Ovary (tissue), 9 donors: Measurements from ENCODE around the gene TTC21A. TPM values are rescaled to one million over a fixed set of nuclear protein-coding genes. Genes with fewer than 3 reads are reported as not detected.

Experiments used
- DNase-seq, 5 donors: peaks; one replicate each; pipeline ENCODE4 v3.0.0-alpha.2; 2019 to 2020
- H3K27ac ChIP-seq, 2 donors: fragments of 200-600 bp; one replicate each; pipeline versions ENCODE4 v1.5.1 to v1.8.0; 2019 to 2022
- H3K27me3 ChIP-seq: fragments of 200-600 bp; one replicate; pipeline ENCODE4 v1.8.0; 2022
- H3K36me3 ChIP-seq: fragments of 200-600 bp; sonication (generic); one replicate; pipeline ENCODE4 v1.5.1; 2019
- H3K4me1 ChIP-seq: one replicate; pipeline ENCODE4 v1.8.1; 2013; ENCODE audit warnings: mild to moderate bottlenecking, moderate library complexity; ENCODE audit not compliant: insufficient read depth
- H3K4me3 ChIP-seq: fragments of 200-600 bp; sonication (generic); one replicate; pipeline ENCODE4 v1.5.1; 2017
- H3K9me3 ChIP-seq, 2 donors: fragments of 200-600 bp in 1 of 2; sonication (generic) in 1 of 2; one replicate each; pipeline versions ENCODE4 v1.5.1 to v1.8.1; 2013 to 2019; ENCODE audit warnings: mild to moderate bottlenecking in 1 of 2, moderate library complexity in 1 of 2
- EP300 ChIP-seq: sonication (generic); formaldehyde crosslinking; IDR thresholded peaks from one replicate; pipeline ENCODE4 v1.6.1; 2017; ENCODE audit warnings: antibody characterized with exemption
- POLR2A ChIP-seq: fragments of 450-650 bp; IDR thresholded peaks from one replicate; pipeline ENCODE4 v1.6.1; 2017; ENCODE audit warnings: antibody characterized with exemption, mild to moderate bottlenecking, moderate library complexity
- WGBS, 3 donors: extraction: QIAGEN DNeasy Blood & Tissue Kit in 1 of 3; methylation state at CpG; one replicate each; pipeline versions ENCODE4 v1.1.5 to v1.1.7; 2013 to 2017; 5-methylcytosine and 5-hydroxymethylcytosine counted together
- intact Hi-C, 4 donors: fragments of 100-400 bp; cut with DNase I; formaldehyde crosslinking; loops; one replicate each; pipeline versions ENCODE4 v1.11.0 to v1.15.1; 2022 to 2023
- polyA plus RNA-seq, 2 donors: library from polyadenylated mRNA; stranded (reverse); fragments of 200-250 nt in 1 of 2; fragments of 350-450 nt in 1 of 2; fragmentation: Illumina TruSeq in 1 of 2; extraction: RNeasy Lipid Tissue Mini Kit (QIAGEN cat#74804) in 1 of 2; gene quantifications; one replicate each; pipeline ENCODE4 v1.2.3, GENCODE V29; 2013 to 2014
- total RNA-seq, 7 donors: library from RNA; depleted of rRNA in 2 of 7; stranded (reverse); fragments of >200 nt in 2 of 7; fragmentation: NEBNext Ultra II Directional in 3 of 7; extraction: Animal tissue kit (Norgen Biotek cat#: 25700) in 3 of 7; gene quantifications; one replicate each; pipeline versions ENCODE4 v1.1.0 to v1.2.4, GENCODE V29; 2016 to 2023
- TF ChIP-seq, protein P1 (sequence below), 3 donors: fragments of 450-650 bp in 2 of 3; fragments of 200-600 bp in 1 of 3; IDR thresholded peaks; one replicate each; pipeline versions ENCODE4 v1.5.1 to v1.8.0; 2016 to 2022; ENCODE audit warnings: antibody characterized with exemption in 3 of 3, mild to moderate bottlenecking in 1 of 3
- donor health status: DM: no; HTN: no; CAD: no; lungs with moderate emphysema.
- donor health status: DM: no; HTN: no; CAD: no.
- donor health status: Bipolar disorder and iron deficiency.
- donor health status: DM: yes; HTN: yes; CAD: no.
- donor health status: DM: no; HTN: no; CAD: no.
- donor health status: DM: yes; HTN: yes; CAD: no.

TTC21A gene
- total and polyA plus RNA-seq, 9 donors: 4.2 to 21.4 (median 6.6) TPM

- no peak overlapping the region for H3K27ac ChIP-seq
- intact Hi-C loops: no loop called here
- H3K27me3 ChIP-seq: no peaks in the 10 kb centered on the region
- DNase-seq: no peak
- no peak overlapping the region for H3K4me3 ChIP-seq
- H3K36me3 ChIP-seq: no peaks in the 10 kb centered on the region
- TF ChIP-seq, protein P1, sequence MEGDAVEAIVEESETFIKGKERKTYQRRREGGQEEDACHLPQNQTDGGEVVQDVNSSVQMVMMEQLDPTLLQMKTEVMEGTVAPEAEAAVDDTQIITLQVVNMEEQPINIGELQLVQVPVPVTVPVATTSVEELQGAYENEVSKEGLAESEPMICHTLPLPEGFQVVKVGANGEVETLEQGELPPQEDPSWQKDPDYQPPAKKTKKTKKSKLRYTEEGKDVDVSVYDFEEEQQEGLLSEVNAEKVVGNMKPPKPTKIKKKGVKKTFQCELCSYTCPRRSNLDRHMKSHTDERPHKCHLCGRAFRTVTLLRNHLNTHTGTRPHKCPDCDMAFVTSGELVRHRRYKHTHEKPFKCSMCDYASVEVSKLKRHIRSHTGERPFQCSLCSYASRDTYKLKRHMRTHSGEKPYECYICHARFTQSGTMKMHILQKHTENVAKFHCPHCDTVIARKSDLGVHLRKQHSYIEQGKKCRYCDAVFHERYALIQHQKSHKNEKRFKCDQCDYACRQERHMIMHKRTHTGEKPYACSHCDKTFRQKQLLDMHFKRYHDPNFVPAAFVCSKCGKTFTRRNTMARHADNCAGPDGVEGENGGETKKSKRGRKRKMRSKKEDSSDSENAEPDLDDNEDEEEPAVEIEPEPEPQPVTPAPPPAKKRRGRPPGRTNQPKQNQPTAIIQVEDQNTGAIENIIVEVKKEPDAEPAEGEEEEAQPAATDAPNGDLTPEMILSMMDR (IDR thresholded peaks at IDR 0.05): no peak
- TF ChIP-seq POLR2A: no peak
- no peaks in the 10 kb centered on the region for H3K4me1 ChIP-seq
- H3K9me3 ChIP-seq: no peaks in the 10 kb centered on the region
- WGBS, 3 donors: 83 to 100% (median 96%) methylated on average over 1 of the region's 1 CpG
These were observed 25.6 kb downstream of the TTC21A start for GRCh38 chr3:39133093-39133490.

DNA sequence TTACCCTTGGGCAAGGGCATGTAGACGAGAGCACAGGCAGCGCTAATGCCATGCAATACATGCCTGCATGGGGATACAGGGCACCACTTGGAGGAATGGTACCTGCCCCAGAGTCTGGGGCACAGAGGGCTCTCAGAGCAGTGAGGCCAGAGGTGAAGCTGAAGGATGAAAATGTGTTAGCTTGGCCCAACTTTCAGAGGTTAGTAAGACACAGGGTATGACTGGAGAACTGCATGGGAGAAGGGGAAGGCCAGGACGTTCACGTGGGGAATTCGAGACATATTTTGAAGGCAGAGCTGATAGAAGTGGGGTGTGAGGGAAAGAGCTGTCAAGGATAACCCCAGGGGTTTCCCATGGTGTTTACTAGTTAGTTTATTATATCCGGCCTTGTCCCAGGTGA lies 26.3 kb downstream of the TTC21A start:
- TF ChIP-seq POLR2A (no peak), EP300 (no peak)
- TF ChIP-seq, protein P1 (IDR thresholded peaks at IDR 0.05): no peak
- H3K36me3 ChIP-seq: no peaks in the 10 kb centered on the region
- H3K4me3 ChIP-seq: no peak overlapping the region
- H3K9me3 ChIP-seq: no peaks in the 10 kb centered on the region
- H3K27ac ChIP-seq: no peak overlapping the region
- intact Hi-C loops: no loop called here
- no peaks in the 10 kb centered on the region for H3K27me3 ChIP-seq
- WGBS, 3 donors: 74 to 85% (median 83%) methylated on average over 6 of the region's 6 CpGs
- no peak for DNase-seq
- no peaks in the 10 kb centered on the region for H3K4me1 ChIP-seq

- Histone ChIP-seq H3K9me3 (no peaks in the 10 kb centered on the region), H3K27ac (no peak overlapping the region), H3K4me1 (no peaks in the 10 kb centered on the region), H3K36me3 (no peaks in the 10 kb centered on the region), H3K4me3 (no peak overlapping the region), H3K27me3 (no peaks in the 10 kb centered on the region)
- intact Hi-C loops: no loop called here
- no peak for DNase-seq
- TF ChIP-seq, protein P1 (IDR thresholded peaks at IDR 0.05): no peak
- TF ChIP-seq EP300 (no peak), POLR2A (no peak)
- WGBS, 3 donors: 84 to 90% (median 89%) methylated on average over 7 of the region's 7 CpGs
These were observed 26.8 kb downstream of the TTC21A start for GRCh38 chr3:39134305-39134704.

- no peak overlapping the region for H3K27ac ChIP-seq
- WGBS, 3 donors: 70 to 75% (median 74%) methylated on average over 8 of the region's 8 CpGs
- intact Hi-C loops: no loop called here
- no peak for DNase-seq
- no peaks in the 10 kb centered on the region for H3K4me1 ChIP-seq
- H3K36me3 ChIP-seq: no peaks in the 10 kb centered on the region
- H3K4me3 ChIP-seq: no peak overlapping the region
- TF ChIP-seq EP300: no peak
- no peak for TF ChIP-seq POLR2A
- TF ChIP-seq, protein P1 (IDR thresholded peaks at IDR 0.05): no peak
- no peaks in the 10 kb centered on the region for H3K9me3 ChIP-seq
- no peaks in the 10 kb centered on the region for H3K27me3 ChIP-seq
These were observed 27.8 kb downstream of the TTC21A start for GRCh38 chr3:39135170-39135805.
